GM12872 (cell line): ENCODE results near the gene DAGLA.

ENCODE experiments used
- TF ChIP-seq, protein P1 (sequence below): IDR thresholded peaks from 3 replicates; pipeline ENCODE4 v1.5.1; 2011; ENCODE audit warnings: low read depth, mild to moderate bottlenecking, low read length, moderate library complexity; ENCODE audit not compliant: insufficient read depth

The DAGLA gene

DNA sequence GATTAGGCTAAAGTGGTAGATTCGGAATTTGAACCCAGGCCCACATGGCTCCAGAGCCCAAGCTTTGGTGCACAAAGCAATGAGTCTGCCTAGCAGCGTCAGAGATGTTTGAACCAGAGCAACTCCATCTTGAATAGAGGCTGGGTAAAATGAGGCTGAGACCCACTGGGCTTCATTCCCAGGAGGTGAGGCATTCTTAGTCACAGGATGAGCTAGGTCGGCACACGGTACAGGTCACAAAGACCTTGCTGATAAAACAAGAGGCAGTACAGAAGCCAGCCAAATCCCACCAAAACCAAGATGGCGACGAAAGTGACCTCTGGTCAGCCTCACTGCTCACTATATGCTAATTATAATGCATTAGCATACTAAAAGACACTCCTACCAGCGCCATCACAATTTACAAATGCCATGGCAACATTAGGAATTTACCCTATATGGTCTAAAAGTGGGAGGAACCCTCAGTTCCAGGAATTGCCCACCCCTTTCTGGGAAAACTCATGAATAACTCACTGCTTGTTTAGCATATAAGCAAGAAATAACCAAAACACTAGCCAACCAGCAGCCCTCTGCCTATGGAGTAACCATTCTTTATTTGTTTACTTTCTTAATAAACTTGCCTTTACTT lies 40.3 kb upstream of the DAGLA start:
- TF ChIP-seq, protein P1, sequence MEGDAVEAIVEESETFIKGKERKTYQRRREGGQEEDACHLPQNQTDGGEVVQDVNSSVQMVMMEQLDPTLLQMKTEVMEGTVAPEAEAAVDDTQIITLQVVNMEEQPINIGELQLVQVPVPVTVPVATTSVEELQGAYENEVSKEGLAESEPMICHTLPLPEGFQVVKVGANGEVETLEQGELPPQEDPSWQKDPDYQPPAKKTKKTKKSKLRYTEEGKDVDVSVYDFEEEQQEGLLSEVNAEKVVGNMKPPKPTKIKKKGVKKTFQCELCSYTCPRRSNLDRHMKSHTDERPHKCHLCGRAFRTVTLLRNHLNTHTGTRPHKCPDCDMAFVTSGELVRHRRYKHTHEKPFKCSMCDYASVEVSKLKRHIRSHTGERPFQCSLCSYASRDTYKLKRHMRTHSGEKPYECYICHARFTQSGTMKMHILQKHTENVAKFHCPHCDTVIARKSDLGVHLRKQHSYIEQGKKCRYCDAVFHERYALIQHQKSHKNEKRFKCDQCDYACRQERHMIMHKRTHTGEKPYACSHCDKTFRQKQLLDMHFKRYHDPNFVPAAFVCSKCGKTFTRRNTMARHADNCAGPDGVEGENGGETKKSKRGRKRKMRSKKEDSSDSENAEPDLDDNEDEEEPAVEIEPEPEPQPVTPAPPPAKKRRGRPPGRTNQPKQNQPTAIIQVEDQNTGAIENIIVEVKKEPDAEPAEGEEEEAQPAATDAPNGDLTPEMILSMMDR: no peak

DNA sequence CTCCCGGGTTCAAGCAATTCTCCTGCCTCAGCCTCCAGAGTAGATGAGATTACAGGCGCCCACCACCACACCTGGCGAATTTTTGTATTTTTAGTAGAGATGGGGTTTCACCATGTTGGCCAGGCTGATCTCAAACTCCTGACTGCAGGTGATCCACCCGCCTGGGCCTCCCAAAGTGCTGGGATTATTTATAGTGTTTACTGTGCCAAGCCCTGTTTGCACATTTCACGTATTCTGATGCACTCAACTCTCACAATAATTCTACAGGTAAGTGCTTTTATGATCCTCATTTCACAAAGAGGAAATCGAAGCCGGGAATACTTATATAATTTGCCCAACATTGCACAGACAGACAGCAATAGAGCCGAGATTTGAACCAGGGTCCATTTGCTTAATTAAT lies 38.0 kb upstream of the DAGLA start:
- TF ChIP-seq, protein P1: no peak

DNA sequence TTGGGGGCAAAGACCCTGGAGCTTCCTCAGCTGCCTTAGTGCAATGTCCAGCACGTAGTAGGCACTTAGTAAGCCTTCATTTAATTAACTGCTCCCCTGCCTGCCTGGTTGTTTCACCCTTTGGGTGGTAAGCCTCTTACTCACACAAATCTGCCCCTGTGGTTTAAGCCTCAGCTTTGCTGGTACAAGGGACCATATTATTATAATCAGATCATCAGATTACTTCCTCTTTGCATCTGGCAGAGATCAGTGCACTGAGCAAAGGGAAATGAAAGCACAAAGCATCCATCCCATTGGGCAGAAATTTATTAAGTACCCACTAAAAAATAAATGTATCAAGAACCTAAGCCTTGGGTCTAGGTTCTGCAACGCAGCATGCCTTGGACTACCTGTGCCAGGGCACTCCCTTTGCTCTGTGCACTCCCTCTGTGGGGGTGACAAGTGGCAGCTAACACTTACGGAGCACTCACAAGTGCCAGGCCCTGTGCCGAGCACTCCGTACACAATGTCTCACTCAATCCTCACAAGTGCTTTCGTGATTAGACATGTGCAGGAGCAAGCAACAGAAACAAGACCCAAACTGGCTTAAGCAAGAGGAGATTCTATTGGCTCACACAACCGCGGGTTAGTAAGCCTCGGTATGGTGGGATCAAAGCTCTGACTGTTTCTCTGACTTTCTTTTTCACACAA lies 34.9 kb upstream of the DAGLA start:
- TF ChIP-seq, protein P1: no peak

DNA sequence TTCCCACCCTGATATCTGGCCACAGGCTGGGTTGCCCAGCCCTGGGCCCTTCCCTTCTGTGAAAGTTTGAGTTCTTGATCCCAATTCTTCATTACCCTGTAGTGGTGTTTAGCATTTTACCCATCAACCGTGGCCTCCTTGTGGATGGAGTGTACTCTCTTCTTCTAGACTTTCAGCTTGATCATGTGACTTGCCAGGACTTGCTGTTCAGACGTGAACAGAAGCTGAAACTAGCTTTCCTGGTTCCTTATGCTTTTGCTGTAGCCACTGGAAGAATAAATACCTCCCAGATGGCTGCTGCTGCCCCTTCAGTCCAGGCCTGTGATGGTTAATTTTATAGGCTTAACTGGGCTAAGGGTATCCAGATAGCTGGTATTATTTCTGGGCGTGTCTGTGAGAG lies 32.7 kb upstream of the DAGLA start:
- TF ChIP-seq, protein P1: no peak

DNA sequence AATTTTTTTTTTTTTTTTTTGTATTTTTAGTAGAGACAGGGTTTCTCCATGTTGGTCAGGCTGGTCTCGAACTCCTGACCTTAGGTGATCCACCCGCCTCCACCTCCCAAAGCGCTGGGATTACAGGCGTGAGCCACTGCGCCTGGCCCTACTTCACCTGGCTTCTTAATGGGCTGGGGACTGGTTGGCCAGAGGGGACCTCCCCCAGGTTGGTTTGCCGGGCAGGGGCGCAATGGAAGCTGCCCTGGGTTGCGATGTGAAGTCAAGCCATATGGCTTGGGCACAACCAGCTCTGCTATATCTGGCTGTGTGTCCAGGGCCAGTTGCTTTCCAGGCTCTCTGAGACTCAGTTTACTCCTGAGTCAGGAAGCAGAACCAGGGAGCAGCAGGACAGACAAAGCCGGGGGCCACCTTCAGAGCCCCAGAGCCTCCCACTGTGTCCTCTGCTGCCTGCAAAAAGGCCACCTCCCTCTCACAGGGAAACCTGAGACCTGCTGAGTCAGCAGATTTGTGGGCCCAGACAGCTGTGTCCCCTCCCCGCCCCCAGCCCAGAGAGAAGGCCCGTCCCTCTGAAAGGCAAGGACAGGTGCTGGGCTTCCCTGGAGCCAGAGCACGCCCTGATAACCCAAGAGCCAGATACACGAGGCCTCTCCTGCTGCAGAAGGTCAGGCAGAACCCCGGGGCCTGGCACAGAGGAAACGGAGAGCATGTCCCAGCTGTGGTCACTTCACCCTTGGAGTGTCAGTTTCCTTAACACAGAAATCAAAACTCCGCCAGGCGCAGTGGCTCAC lies 29.2 kb upstream of the DAGLA start:
- TF ChIP-seq, protein P1: no peak

DNA sequence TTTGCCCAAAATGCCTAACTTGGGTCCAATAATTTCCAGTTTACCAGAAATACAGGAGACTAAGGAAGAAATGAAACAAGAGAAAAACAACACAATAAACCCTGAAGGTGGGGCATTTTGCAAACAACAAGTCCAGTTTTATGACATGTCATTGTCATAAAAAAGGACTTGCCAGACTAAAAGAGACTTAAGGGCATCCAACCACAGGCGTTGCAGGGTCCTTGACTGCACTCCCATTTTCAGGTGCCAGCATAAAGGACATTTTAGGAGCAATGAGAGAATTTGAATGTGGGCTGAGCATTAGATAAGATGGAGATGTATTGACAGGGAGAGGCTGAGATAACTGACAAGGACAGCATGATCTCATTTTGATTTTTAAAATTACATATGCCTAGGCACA lies 28.1 kb upstream of the DAGLA start:
- TF ChIP-seq, protein P1: no peak

DNA sequence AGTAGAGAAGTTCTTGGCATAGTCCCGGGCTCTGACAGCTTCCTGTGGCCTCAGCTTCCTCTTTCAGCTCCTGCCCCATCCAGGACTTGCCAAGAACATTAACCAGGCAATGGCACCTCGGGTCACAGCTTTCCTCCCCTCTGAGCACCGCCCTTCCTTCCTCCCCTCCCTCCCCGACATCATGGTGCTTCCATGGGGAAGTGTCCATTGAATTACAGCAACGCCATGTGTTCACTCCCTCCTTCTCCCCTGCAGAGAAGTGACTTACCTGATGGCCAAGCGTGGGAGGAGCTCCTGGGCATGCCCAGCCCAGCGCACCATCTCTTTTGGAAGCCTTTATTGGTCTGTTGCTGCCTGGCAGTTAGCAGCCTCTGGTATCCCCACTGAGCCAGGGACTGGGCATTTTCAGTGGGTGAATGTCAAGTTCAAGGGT lies 25.8 kb upstream of the DAGLA start:
- TF ChIP-seq, protein P1: no peak
